ENCODE results near the gene MAP3K21.

The MAP3K21 gene

GRCh38 chr1:233375653-233376052 lies 48.1 kb downstream of the MAP3K21 start:
- no peak overlapping the region for H3K9ac ChIP-seq (ENCODE audit: low read length)
- no peak overlapping the region for H3K27ac ChIP-seq (ENCODE audit: low read length)
- peaks cover 31% of the 10 kb centered on the region for H3K36me3 ChIP-seq (replicated peaks; ENCODE audit: low read depth, low read length)
- no peaks in the 10 kb centered on the region for H4K20me1 ChIP-seq (ENCODE audit: insufficient read depth, low read length)
- H3K4me2 ChIP-seq (ENCODE audit: low read length), result no peak overlapping the region
- no peak overlapping the region for H3K4me3 ChIP-seq (ENCODE audit: low read length)
- no peaks in the 10 kb centered on the region for H3K9me3 ChIP-seq (ENCODE audit: insufficient read depth, low read length)
- H3K79me2 ChIP-seq (ENCODE audit: low read length), result no peaks in the 10 kb centered on the region
- TF ChIP-seq CTCF (IDR thresholded peaks at IDR 0.05; ENCODE audit: low read depth, low read length) (no peak), EZH2phosphoT487 (IDR thresholded peaks at IDR 0.05; ENCODE audit: low read depth) (no peak)
- no peak overlapping the region for H2AFZ ChIP-seq (ENCODE audit: low read depth, low read length)
- H3K4me1 ChIP-seq (ENCODE audit: low read length), result peaks cover 12% of the 10 kb centered on the region
- no peaks in the 10 kb centered on the region for H3K27me3 ChIP-seq (ENCODE audit: low read depth, low read length)

GRCh38 chr1:233376382-233377110 lies 49.0 kb downstream of the MAP3K21 start:
- no peak overlapping the region for H3K4me3 ChIP-seq (ENCODE audit: low read length)
- H3K79me2 ChIP-seq (ENCODE audit: low read length), result no peaks in the 10 kb centered on the region
- H3K9ac ChIP-seq (ENCODE audit: low read length), result no peak overlapping the region
- H3K27ac ChIP-seq (ENCODE audit: low read length), result no peak overlapping the region
- H3K36me3 ChIP-seq (replicated peaks; ENCODE audit: low read depth, low read length), result peaks cover 31% of the 10 kb centered on the region
- H3K4me1 ChIP-seq (ENCODE audit: low read length), result peaks cover 12% of the 10 kb centered on the region
- no peaks in the 10 kb centered on the region for H4K20me1 ChIP-seq (ENCODE audit: insufficient read depth, low read length)
- no peaks in the 10 kb centered on the region for H3K27me3 ChIP-seq (ENCODE audit: low read depth, low read length)
- H2AFZ ChIP-seq (ENCODE audit: low read depth, low read length), result no peak overlapping the region
- no peaks in the 10 kb centered on the region for H3K9me3 ChIP-seq (ENCODE audit: insufficient read depth, low read length)
- H3K4me2 ChIP-seq (ENCODE audit: low read length), result no peak overlapping the region
- peak; percentile 33; the same call in 1 of the 2 replicates for TF ChIP-seq CTCF (IDR thresholded peaks at IDR 0.05; ENCODE audit: low read depth, low read length)
- no peak for TF ChIP-seq EZH2phosphoT487 (IDR thresholded peaks at IDR 0.05; ENCODE audit: low read depth)

GRCh38 chr1:233379869-233380438 lies 52.4 kb downstream of the MAP3K21 start:
- Histone ChIP-seq H3K79me2 (ENCODE audit: low read length) (no peaks in the 10 kb centered on the region), H3K4me1 (ENCODE audit: low read length) (peaks cover 12% of the 10 kb centered on the region), H3K36me3 (replicated peaks; ENCODE audit: low read depth, low read length) (peaks cover 28% of the 10 kb centered on the region), H2AFZ (ENCODE audit: low read depth, low read length) (no peak overlapping the region), H3K9me3 (ENCODE audit: insufficient read depth, low read length) (no peaks in the 10 kb centered on the region), H3K27me3 (ENCODE audit: low read depth, low read length) (no peaks in the 10 kb centered on the region), H4K20me1 (ENCODE audit: insufficient read depth, low read length) (no peaks in the 10 kb centered on the region), H3K4me3 (ENCODE audit: low read length) (no peak overlapping the region), H3K27ac (ENCODE audit: low read length) (no peak overlapping the region), H3K9ac (ENCODE audit: low read length) (no peak overlapping the region), H3K4me2 (ENCODE audit: low read length) (no peak overlapping the region)
- TF ChIP-seq EZH2phosphoT487 (IDR thresholded peaks at IDR 0.05; ENCODE audit: low read depth) (no peak), CTCF (IDR thresholded peaks at IDR 0.05; ENCODE audit: low read depth, low read length) (no peak)

- Histone ChIP-seq H3K36me3 (replicated peaks; ENCODE audit: low read depth, low read length) (peaks cover 23% of the 10 kb centered on the region), H3K9me3 (ENCODE audit: insufficient read depth, low read length) (no peaks in the 10 kb centered on the region)
These were observed 54.3 kb downstream of the MAP3K21 start for GRCh38 chr1:233381806-233382205.

More at GRCh38 chr1:233381806-233382205, 54.3 kb downstream of the MAP3K21 start:
- Histone ChIP-seq H3K79me2 (ENCODE audit: low read length) (no peaks in the 10 kb centered on the region), H3K27me3 (ENCODE audit: low read depth, low read length) (no peaks in the 10 kb centered on the region), H3K4me3 (ENCODE audit: low read length) (no peak overlapping the region), H3K4me2 (ENCODE audit: low read length) (no peak overlapping the region), H2AFZ (ENCODE audit: low read depth, low read length) (no peak overlapping the region), H4K20me1 (ENCODE audit: insufficient read depth, low read length) (no peaks in the 10 kb centered on the region), H3K4me1 (ENCODE audit: low read length) (peaks cover 7% of the 10 kb centered on the region), H3K9ac (ENCODE audit: low read length) (no peak overlapping the region), H3K27ac (ENCODE audit: low read length) (no peak overlapping the region)
- TF ChIP-seq CTCF (IDR thresholded peaks at IDR 0.05; ENCODE audit: low read depth, low read length), result no peak
- TF ChIP-seq EZH2phosphoT487 (IDR thresholded peaks at IDR 0.05; ENCODE audit: low read depth), result no peak
